C4-2B (cell line): ENCODE data around the gene CABLES2.
"Not testable (repeated sequence)": the region's sequence is repeated elsewhere in the genome, so short reads cannot be mapped to it uniquely, and the experiment has no call there.

Experiments
- H3K27ac ChIP-seq: fragments of 450-650 bp; 2 replicates; pipeline ENCODE4 v1.5.1; 2017
- CTCF ChIP-seq: fragments of 450-650 bp; conservative IDR thresholded peaks from 2 replicates; pipeline ENCODE4 v1.5.1; 2017; ENCODE audit warnings: mild to moderate bottlenecking
- ZFX ChIP-seq: fragments of 450-650 bp; IDR thresholded peaks from 2 replicates; pipeline ENCODE4 v1.6.1; 2017

The CABLES2 gene

GRCh38 chr20:62377615-62378178, 29.4 kb downstream of the CABLES2 start:
- no peak for TF ChIP-seq ZFX
- TF ChIP-seq CTCF: no peak
- H3K27ac ChIP-seq: no peak overlapping the region

GRCh38 chr20:62377064-62377461, 30.0 kb downstream of the CABLES2 start:
- TF ChIP-seq CTCF (no peak), ZFX (no peak)
- no peak overlapping the region for H3K27ac ChIP-seq

GRCh38 chr20:62376112-62377063, 30.7 kb downstream of the CABLES2 start:
- H3K27ac ChIP-seq: no peak overlapping the region
- TF ChIP-seq ZFX: no peak
- no peak for TF ChIP-seq CTCF

- peak overlapping the region; percentile 3 for H3K27ac ChIP-seq
- TF ChIP-seq CTCF: no peak
- TF ChIP-seq ZFX: no peak
Measured at GRCh38 chr20:62374331-62375152, 32.5 kb downstream of the CABLES2 start.

- H3K27ac ChIP-seq: not testable (repeated sequence)
Measured at GRCh38 chr20:62373631-62374179, 33.4 kb downstream of the CABLES2 start.

- TF ChIP-seq CTCF: no peak
- no peak for TF ChIP-seq ZFX
- H3K27ac ChIP-seq: no peak overlapping the region
Measured at GRCh38 chr20:62372042-62372993, 34.8 kb downstream of the CABLES2 start.
